Brain microvascular endothelial cell (primary cell): Measurements from ENCODE around the gene ANXA2.
A peak's percentile ranks its signal among the peaks of the same experiment; 100 is the strongest.

Experiments used
- DNase-seq: peaks from one replicate; pipeline ENCODE4 v3.0.0-alpha.2; 2020
- H3K27ac ChIP-seq: fragments of 250-450 bp; sonication (Bioruptor Pico); 2 replicates; pipeline ENCODE4 v1.5.1; 2020; ENCODE audit warnings: mild to moderate bottlenecking, moderate library complexity
- H3K27me3 ChIP-seq: fragments of 250-450 bp; sonication (Bioruptor Pico); replicated peaks from 2 replicates; pipeline ENCODE4 v1.5.1; 2020; ENCODE audit warnings: mild to moderate bottlenecking
- H3K36me3 ChIP-seq: fragments of 250-450 bp; sonication (Bioruptor Pico); replicated peaks from 2 replicates; pipeline ENCODE4 v1.5.1; 2020; ENCODE audit warnings: mild to moderate bottlenecking
- H3K4me3 ChIP-seq: 2 replicates; pipeline ENCODE4 v1.5.1; 2011; ENCODE audit warnings: low read depth, mild to moderate bottlenecking, control low read depth, low read length, moderate library complexity
- in situ Hi-C: cut with HindIII; loops from 2 replicates; pipeline ENCODE4 v1.10.0; 2017; ENCODE audit warnings: low sequenced_read_pairs, low pct_ligation_motif_present
- TF ChIP-seq, protein P1 (sequence below): IDR thresholded peaks from 2 replicates; pipeline ENCODE4 v1.5.1; 2011; ENCODE audit warnings: low read depth, mild to moderate bottlenecking, moderate library complexity, low read length, control low read depth, inconsistent platforms; ENCODE audit errors: missing control alignments

The ANXA2 gene

DNA sequence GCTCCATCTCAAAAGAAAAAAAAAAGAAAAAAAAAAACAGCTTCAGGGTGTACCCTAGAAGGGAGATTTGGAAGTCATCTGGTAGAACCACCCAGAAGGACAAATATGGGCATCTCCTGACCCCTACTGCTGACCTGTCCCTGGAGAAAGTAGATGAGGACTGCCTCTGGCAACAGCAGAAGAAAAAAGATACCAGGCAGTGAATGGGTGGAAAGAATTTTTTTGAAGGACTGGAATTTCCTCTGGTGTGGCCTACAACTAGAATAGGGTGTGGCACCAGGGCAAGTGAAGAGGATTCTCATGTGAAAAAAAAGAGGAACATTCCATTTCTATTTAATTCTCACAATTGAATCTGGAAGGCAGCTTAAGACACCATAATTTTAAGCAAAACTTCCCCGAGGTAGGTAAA, 3.1 kb downstream of the ANXA2 start:
- DNase-seq: no peak
- TF ChIP-seq, protein P1, sequence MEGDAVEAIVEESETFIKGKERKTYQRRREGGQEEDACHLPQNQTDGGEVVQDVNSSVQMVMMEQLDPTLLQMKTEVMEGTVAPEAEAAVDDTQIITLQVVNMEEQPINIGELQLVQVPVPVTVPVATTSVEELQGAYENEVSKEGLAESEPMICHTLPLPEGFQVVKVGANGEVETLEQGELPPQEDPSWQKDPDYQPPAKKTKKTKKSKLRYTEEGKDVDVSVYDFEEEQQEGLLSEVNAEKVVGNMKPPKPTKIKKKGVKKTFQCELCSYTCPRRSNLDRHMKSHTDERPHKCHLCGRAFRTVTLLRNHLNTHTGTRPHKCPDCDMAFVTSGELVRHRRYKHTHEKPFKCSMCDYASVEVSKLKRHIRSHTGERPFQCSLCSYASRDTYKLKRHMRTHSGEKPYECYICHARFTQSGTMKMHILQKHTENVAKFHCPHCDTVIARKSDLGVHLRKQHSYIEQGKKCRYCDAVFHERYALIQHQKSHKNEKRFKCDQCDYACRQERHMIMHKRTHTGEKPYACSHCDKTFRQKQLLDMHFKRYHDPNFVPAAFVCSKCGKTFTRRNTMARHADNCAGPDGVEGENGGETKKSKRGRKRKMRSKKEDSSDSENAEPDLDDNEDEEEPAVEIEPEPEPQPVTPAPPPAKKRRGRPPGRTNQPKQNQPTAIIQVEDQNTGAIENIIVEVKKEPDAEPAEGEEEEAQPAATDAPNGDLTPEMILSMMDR: no peak
- Histone ChIP-seq H3K27ac (peak overlapping the region; percentile 99), H3K27me3 (no peaks in the 10 kb centered on the region), H3K4me3 (peak overlapping the region; percentile 71), H3K36me3 (peaks cover 65% of the 10 kb centered on the region)
- in situ Hi-C loops: no loop called here

DNA sequence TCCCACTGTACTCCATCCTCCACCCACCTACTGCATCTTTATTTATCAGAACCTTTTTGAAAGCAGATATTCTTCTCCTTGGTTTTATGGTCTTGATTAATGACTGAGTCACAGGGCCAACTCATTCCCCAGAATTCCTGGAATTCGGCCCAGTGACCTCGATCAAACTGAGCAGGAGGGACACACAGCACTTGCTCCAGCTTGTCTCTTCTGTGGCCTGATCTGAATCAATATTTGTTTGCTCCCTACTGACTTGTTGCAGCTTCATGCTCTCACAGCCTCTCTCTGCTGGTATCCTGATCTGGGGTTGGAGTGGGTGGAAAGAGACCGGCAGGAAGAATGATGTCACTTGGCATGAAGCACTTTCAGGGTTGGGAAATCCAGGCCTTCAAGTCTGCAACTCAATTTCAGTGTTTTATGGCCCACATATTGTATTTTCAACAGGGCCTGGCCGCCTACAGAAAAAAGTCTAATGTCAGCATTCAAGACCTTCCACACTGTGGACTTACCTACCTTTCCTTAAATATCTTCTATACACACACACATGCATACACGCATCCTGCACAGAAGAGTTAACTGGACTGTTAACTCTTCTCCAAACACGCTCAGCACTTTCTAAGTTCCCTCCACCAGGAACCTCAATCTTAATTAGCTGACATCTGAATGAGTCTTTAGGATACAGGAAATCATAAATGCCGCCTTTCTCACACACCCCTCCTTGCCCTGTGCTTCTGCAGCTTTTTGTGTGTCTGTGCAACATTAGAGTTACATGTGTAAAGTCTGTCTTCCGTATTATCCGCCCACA, 4.6 kb downstream of the ANXA2 start:
- peak overlapping the region; percentile 99 for H3K27ac ChIP-seq
- in situ Hi-C loops: no loop called here
- TF ChIP-seq, protein P1: no peak
- DNase-seq: peak; percentile 96
- peaks cover 74% of the 10 kb centered on the region for H3K36me3 ChIP-seq
- no peaks in the 10 kb centered on the region for H3K27me3 ChIP-seq
- peak overlapping the region; percentile 71 for H3K4me3 ChIP-seq

DNA sequence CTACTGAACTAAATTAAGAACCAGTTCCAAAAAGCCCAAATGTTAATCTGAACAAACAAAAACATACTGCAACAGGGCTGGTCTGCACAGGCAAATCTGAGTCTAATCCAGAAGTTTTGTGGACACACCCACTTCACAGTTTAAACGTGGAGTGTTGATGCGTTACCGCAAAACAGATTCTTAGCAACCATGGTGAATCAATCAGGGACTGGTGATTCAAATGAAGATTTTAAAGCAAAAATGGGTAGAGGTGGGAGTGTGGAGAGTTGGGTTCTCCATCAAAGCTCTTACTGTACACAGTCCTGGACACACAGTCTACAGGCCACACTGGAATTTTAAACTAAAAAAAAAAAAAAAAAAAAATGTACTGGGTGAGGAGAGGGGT, 5.2 kb downstream of the ANXA2 start:
- peak overlapping the region; percentile 33 for H3K4me3 ChIP-seq
- peak overlapping the region; percentile 99 for H3K27ac ChIP-seq
- TF ChIP-seq, protein P1: no peak
- H3K36me3 ChIP-seq: peaks cover 76% of the 10 kb centered on the region
- in situ Hi-C loops: no loop called here
- peak; percentile 87 for DNase-seq
- H3K27me3 ChIP-seq: no peaks in the 10 kb centered on the region

DNA sequence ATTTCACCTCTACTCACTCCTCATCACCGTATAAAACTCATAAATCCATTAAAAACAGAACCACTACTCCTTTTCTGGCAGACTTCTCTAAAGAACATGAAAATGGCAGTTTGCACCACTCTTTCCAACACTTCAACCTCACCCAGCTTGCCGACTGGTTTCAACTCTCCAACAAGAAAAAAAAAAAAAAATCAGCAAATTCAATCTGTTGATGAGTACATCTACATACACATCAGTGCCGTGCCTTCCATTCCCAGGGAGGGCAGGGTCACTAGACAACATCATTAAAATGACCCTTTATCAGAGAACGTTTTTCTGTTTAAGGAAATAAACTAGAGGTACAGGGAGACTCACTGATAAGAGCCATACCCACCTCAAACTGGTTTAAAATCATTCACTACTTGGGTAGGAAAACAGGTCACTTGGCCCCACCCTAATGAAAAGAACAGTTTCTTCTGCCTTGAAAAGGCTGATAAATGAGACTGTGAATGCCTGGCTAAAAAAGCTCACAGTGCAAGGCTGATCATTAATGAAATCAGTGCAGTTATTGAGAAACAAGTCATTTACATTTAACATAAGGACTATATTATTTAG, 6.0 kb downstream of the ANXA2 start:
- Histone ChIP-seq H3K27me3 (no peaks in the 10 kb centered on the region), H3K36me3 (peaks cover 76% of the 10 kb centered on the region), H3K27ac (peak overlapping the region; percentile 99), H3K4me3 (peak overlapping the region; percentile 30)
- no peak for DNase-seq
- in situ Hi-C loops: no loop called here
- TF ChIP-seq, protein P1: no peak

DNA sequence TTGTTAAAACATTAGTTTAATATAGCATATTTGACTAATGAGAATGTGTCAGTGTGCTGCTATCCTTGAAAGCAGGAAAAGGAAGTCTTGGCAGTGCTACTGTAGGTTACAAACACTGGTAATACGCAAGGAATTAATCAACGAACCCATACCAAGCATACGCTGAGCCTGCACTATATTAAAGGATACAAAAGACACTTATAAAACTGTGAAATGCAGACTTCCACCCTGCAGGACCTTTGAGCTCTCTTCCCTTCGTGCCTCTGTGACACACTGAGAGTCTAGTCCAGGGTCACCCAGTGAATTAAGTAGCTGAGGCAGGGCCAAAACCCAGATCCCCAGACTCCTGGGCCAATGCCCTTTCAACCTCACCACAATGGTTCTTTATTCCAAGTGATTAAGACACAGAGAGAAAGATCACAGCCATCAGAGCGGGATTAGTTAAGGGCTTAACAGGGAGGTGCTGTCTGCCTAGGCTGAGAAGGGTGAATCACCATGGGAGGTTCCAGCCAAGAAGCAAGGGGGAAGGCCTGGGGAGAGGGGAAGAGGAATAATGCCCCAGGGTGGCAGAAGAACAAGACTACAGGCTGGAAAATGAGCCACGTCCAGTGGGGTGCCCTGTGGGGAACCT, 6.8 kb downstream of the ANXA2 start:
- TF ChIP-seq, protein P1: peak; percentile 36
- in situ Hi-C loops: no loop called here
- H3K36me3 ChIP-seq: peaks cover 75% of the 10 kb centered on the region
- H3K27ac ChIP-seq: peak overlapping the region; percentile 99
- DNase-seq: peak; percentile 81
- peak overlapping the region; percentile 30 for H3K4me3 ChIP-seq
- H3K27me3 ChIP-seq: no peaks in the 10 kb centered on the region
